ENCODE results near the gene OR1F1.

OR1F1 gene

GRCh38 chr16:3143189-3143588, 44.8 kb upstream of the OR1F1 start:
- Histone ChIP-seq H3K27me3 (ENCODE audit: control insufficient read depth in 3 of 3, insufficient read depth in 3 of 3, low read depth in 1 of 3, low read length in 3 of 3) (peaks cover 0 to 3% (median 1%) of the 10 kb centered on the region in 3 experiments), H4K91ac (ENCODE audit: low read depth, low read length, poor library complexity) (no peak overlapping the region), H2BK120ac (ENCODE audit: low read depth, low read length) (no peak overlapping the region), H3K9me3 (replicated peaks in 1 of 2; ENCODE audit: control insufficient read depth in 2 of 2, insufficient read depth in 1 of 2, low read depth in 1 of 2, low read length in 2 of 2) (peaks cover 0 to 2% of the 10 kb centered on the region in 2 donors), H3K27ac (replicated peaks; ENCODE audit: low read length) (no peak overlapping the region), H2BK12ac (ENCODE audit: low read length) (no peak overlapping the region), H3K4me1 (ENCODE audit: control insufficient read depth in 2 of 2, insufficient read depth in 1 of 2, low read depth in 1 of 2, low read length in 2 of 2) (peaks cover 0 to 4% of the 10 kb centered on the region in 2 donors), H3K4ac (ENCODE audit: low read length) (no peak overlapping the region), H3K4me2 (ENCODE audit: insufficient read depth, low read length, poor library complexity, severe bottlenecking) (no peak overlapping the region), H4K8ac (ENCODE audit: low read depth, low read length) (no peak overlapping the region), H3K18ac (ENCODE audit: low read length) (no peak overlapping the region), H3K23ac (ENCODE audit: low read depth, low read length, poor library complexity) (no peak overlapping the region), H3K36me3 (replicated peaks in 1 of 2; ENCODE audit: control insufficient read depth in 2 of 2, insufficient read depth in 2 of 2, low read length in 2 of 2) (peaks cover 25 to 27% of the 10 kb centered on the region in 2 donors), H2BK5ac (ENCODE audit: low read length) (no peak overlapping the region), H3K14ac (ENCODE audit: low read length) (no peak overlapping the region), H3K9ac (ENCODE audit: low read depth, low read length, poor library complexity) (peak overlapping the region; percentile 50), H2BK15ac (ENCODE audit: low read length) (no peak overlapping the region), H2AFZ (ENCODE audit: low read length) (no peak overlapping the region), H3K79me1 (ENCODE audit: low read depth, low read length) (peaks cover 5% of the 10 kb centered on the region), H3K4me3 (ENCODE audit: low read length in 2 of 2) (no peak overlapping the region), H2AK5ac (ENCODE audit: low read depth, low read length) (no peak overlapping the region)
- no CpG with 5 or more reads among the region's 11 CpGs for WGBS, 2 donors (ENCODE audit: extremely low coverage in 2 of 2, insufficient read length in 2 of 2, insufficient replicate concordance in 1 of 2)
- DNase-seq (ENCODE audit: low spot score) = no peak

- no peak overlapping the region for H2BK12ac ChIP-seq (ENCODE audit: low read length)
- peaks cover 25 to 27% of the 10 kb centered on the region in 2 donors for H3K36me3 ChIP-seq (replicated peaks in 1 of 2; ENCODE audit: control insufficient read depth in 2 of 2, insufficient read depth in 2 of 2, low read length in 2 of 2)
- WGBS, 2 donors (ENCODE audit: extremely low coverage in 2 of 2, insufficient read length in 2 of 2, insufficient replicate concordance in 1 of 2) = no CpG with 5 or more reads among the region's 23 CpGs
- H3K4me1 ChIP-seq (ENCODE audit: control insufficient read depth in 2 of 2, insufficient read depth in 1 of 2, low read depth in 1 of 2, low read length in 2 of 2) = no peaks in the 10 kb centered on the region
- no peak overlapping the region for H2BK5ac ChIP-seq (ENCODE audit: low read length)
- H3K14ac ChIP-seq (ENCODE audit: low read length) = no peak overlapping the region
- H4K91ac ChIP-seq (ENCODE audit: low read depth, low read length, poor library complexity) = no peak overlapping the region
- peak overlapping the region; percentile 57 for H3K23ac ChIP-seq (ENCODE audit: low read depth, low read length, poor library complexity)
- peaks cover 0 to 2% of the 10 kb centered on the region in 2 donors for H3K9me3 ChIP-seq (replicated peaks in 1 of 2; ENCODE audit: control insufficient read depth in 2 of 2, insufficient read depth in 1 of 2, low read depth in 1 of 2, low read length in 2 of 2)
- H3K27ac ChIP-seq (replicated peaks; ENCODE audit: low read length) = no peak overlapping the region
- peak overlapping the region; percentile 50 for H3K9ac ChIP-seq (ENCODE audit: low read depth, low read length, poor library complexity)
- peaks cover 0 to 8% (median 6%) of the 10 kb centered on the region in 3 experiments for H3K27me3 ChIP-seq (ENCODE audit: control insufficient read depth in 3 of 3, insufficient read depth in 3 of 3, low read depth in 1 of 3, low read length in 3 of 3)
- no peak overlapping the region for H3K18ac ChIP-seq (ENCODE audit: low read length)
- DNase-seq (ENCODE audit: low spot score) = no peak
- no peak overlapping the region for H2AFZ ChIP-seq (ENCODE audit: low read length)
- H2BK15ac ChIP-seq (ENCODE audit: low read length) = peak overlapping the region; percentile 67
- no peak overlapping the region for H2BK120ac ChIP-seq (ENCODE audit: low read depth, low read length)
- peaks cover 5% of the 10 kb centered on the region for H3K79me1 ChIP-seq (ENCODE audit: low read depth, low read length)
- no peak overlapping the region for H3K4me2 ChIP-seq (ENCODE audit: insufficient read depth, low read length, poor library complexity, severe bottlenecking)
- H3K4ac ChIP-seq (ENCODE audit: low read length) = no peak overlapping the region
- no peak overlapping the region for H3K4me3 ChIP-seq (ENCODE audit: low read length in 2 of 2)
- H4K8ac ChIP-seq (ENCODE audit: low read depth, low read length) = no peak overlapping the region
- H2AK5ac ChIP-seq (ENCODE audit: low read depth, low read length) = peak overlapping the region; percentile 57
Observed at GRCh38 chr16:3143598-3144320, 44.2 kb upstream of the OR1F1 start.

GRCh38 chr16:3144321-3144983, 43.6 kb upstream of the OR1F1 start:
- Histone ChIP-seq H3K4ac (ENCODE audit: low read length) (no peak overlapping the region), H3K27ac (replicated peaks; ENCODE audit: low read length) (no peak overlapping the region), H3K79me1 (ENCODE audit: low read depth, low read length) (peaks cover 5% of the 10 kb centered on the region), H3K36me3 (replicated peaks in 1 of 2; ENCODE audit: control insufficient read depth in 2 of 2, insufficient read depth in 2 of 2, low read length in 2 of 2) (peaks cover 20 to 23% of the 10 kb centered on the region in 2 donors), H2BK5ac (ENCODE audit: low read length) (no peak overlapping the region), H2BK12ac (ENCODE audit: low read length) (no peak overlapping the region), H3K23ac (ENCODE audit: low read depth, low read length, poor library complexity) (peak overlapping the region; percentile 73), H3K4me3 (ENCODE audit: low read length in 2 of 2) (no peak overlapping the region), H3K9me3 (replicated peaks in 1 of 2; ENCODE audit: control insufficient read depth in 2 of 2, insufficient read depth in 1 of 2, low read depth in 1 of 2, low read length in 2 of 2) (no peaks in the 10 kb centered on the region), H2BK15ac (ENCODE audit: low read length) (peak overlapping the region; percentile 67), H2BK120ac (ENCODE audit: low read depth, low read length) (no peak overlapping the region), H2AFZ (ENCODE audit: low read length) (no peak overlapping the region), H3K27me3 (ENCODE audit: control insufficient read depth in 3 of 3, insufficient read depth in 3 of 3, low read depth in 1 of 3, low read length in 3 of 3) (peaks cover 0 to 12% (median 10%) of the 10 kb centered on the region in 3 experiments), H4K8ac (ENCODE audit: low read depth, low read length) (no peak overlapping the region), H3K4me2 (ENCODE audit: insufficient read depth, low read length, poor library complexity, severe bottlenecking) (no peak overlapping the region), H3K4me1 (ENCODE audit: control insufficient read depth in 2 of 2, insufficient read depth in 1 of 2, low read depth in 1 of 2, low read length in 2 of 2) (peaks cover 0 to 2% of the 10 kb centered on the region in 2 donors), H4K91ac (ENCODE audit: low read depth, low read length, poor library complexity) (no peak overlapping the region), H2AK5ac (ENCODE audit: low read depth, low read length) (peak overlapping the region; percentile 84), H3K18ac (ENCODE audit: low read length) (no peak overlapping the region), H3K14ac (ENCODE audit: low read length) (no peak overlapping the region), H3K9ac (ENCODE audit: low read depth, low read length, poor library complexity) (no peak overlapping the region)
- no CpG with 5 or more reads among the region's 18 CpGs for WGBS, 2 donors (ENCODE audit: extremely low coverage in 2 of 2, insufficient read length in 2 of 2, insufficient replicate concordance in 1 of 2)
- no peak for DNase-seq (ENCODE audit: low spot score)

- Histone ChIP-seq H2BK12ac (ENCODE audit: low read length) (peak overlapping the region; percentile 41), H3K18ac (ENCODE audit: low read length) (peak overlapping the region; percentile 48), H3K4me1 (ENCODE audit: control insufficient read depth in 2 of 2, insufficient read depth in 1 of 2, low read depth in 1 of 2, low read length in 2 of 2) (peaks cover 2% of the 10 kb centered on the region in 2 donors), H2BK120ac (ENCODE audit: low read depth, low read length) (no peak overlapping the region), H3K14ac (ENCODE audit: low read length) (peak overlapping the region; percentile 97), H2AFZ (ENCODE audit: low read length) (no peak overlapping the region), H3K9me3 (replicated peaks in 1 of 2; ENCODE audit: control insufficient read depth in 2 of 2, insufficient read depth in 1 of 2, low read depth in 1 of 2, low read length in 2 of 2) (no peaks in the 10 kb centered on the region), H3K36me3 (replicated peaks in 1 of 2; ENCODE audit: control insufficient read depth in 2 of 2, insufficient read depth in 2 of 2, low read length in 2 of 2) (peaks cover 20 to 22% of the 10 kb centered on the region in 2 donors), H3K23ac (ENCODE audit: low read depth, low read length, poor library complexity) (peak overlapping the region; percentile 55), H3K4me3 (ENCODE audit: low read length in 2 of 2) (no peak overlapping the region), H3K4ac (ENCODE audit: low read length) (peak overlapping the region; percentile 37), H4K8ac (ENCODE audit: low read depth, low read length) (no peak overlapping the region), H2BK15ac (ENCODE audit: low read length) (no peak overlapping the region), H3K27me3 (ENCODE audit: control insufficient read depth in 3 of 3, insufficient read depth in 3 of 3, low read depth in 1 of 3, low read length in 3 of 3) (peaks cover 0 to 12% (median 10%) of the 10 kb centered on the region in 3 experiments), H2AK5ac (ENCODE audit: low read depth, low read length) (peak overlapping the region; percentile 75), H3K4me2 (ENCODE audit: insufficient read depth, low read length, poor library complexity, severe bottlenecking) (no peak overlapping the region), H3K27ac (replicated peaks; ENCODE audit: low read length) (no peak overlapping the region), H3K79me1 (ENCODE audit: low read depth, low read length) (peaks cover 5% of the 10 kb centered on the region), H4K91ac (ENCODE audit: low read depth, low read length, poor library complexity) (no peak overlapping the region), H3K9ac (ENCODE audit: low read depth, low read length, poor library complexity) (peak overlapping the region; percentile 70), H2BK5ac (ENCODE audit: low read length) (no peak overlapping the region)
- DNase-seq (ENCODE audit: low spot score) = no peak
- WGBS, 2 donors (ENCODE audit: extremely low coverage in 2 of 2, insufficient read length in 2 of 2, insufficient replicate concordance in 1 of 2) = no CpG with 5 or more reads among the region's 10 CpGs
Observed at GRCh38 chr16:3145151-3145550, 42.9 kb upstream of the OR1F1 start.
